Skeletal muscle cell (primary cell): ENCODE data around the gene PLEKHG3.
A peak's percentile ranks its signal among the peaks of the same experiment; 100 is the strongest.

Experiments
- DNase-seq: peaks from one replicate; pipeline ENCODE4 v3.0.0-alpha.2; 2010; ENCODE audit warnings: low read depth
- H3K4me3 ChIP-seq: 2 replicates; pipeline ENCODE4 v1.5.1; 2011; ENCODE audit warnings: low read depth, mild to moderate bottlenecking, control low read depth, low read length, moderate library complexity

The PLEKHG3 gene

DNA sequence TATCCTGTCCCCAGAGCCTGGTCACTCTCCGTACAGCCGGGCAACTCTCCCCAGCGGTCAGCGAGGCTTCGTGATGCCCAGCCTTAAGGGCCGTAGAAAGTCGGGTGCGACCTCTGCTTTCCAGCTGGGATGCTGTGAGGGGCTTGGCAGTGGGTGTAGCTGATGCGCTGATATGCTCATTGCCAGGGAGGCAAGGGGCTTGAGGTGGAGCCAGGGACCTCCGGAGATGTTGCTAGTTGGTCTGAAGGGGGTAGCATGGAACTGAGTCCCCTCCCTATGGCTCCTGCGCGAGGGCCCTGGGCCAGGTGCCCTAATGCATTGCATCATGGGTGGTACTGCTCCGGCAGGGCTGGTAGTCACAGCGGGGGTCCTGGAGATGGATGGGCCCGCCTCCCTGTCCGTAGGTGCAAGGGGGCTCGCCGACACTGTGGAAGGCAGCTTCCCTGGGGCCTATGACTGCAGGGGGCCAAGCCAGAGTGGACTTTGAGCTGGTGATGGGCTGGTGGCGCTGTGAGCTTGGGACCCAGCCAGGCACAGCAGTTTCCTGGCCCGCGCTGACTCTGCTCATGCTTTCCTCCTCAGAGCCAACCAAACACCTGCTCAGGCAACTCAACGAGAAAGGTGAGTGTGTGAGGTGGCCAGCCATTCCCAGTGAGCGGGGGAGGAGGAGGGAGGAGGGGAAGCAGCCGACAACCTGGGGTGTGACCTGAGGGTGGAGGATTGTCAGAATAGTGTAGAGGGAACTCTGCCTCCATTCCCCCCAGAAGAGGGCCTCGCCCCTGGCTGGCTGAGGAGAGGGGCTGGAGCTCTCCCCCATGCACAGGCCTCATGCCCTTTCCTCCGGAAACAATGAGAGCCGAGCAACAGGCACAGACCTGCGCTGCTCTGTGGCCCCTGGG, 32.3 kb downstream of the PLEKHG3 start:
- no peak for DNase-seq
- no peak overlapping the region for H3K4me3 ChIP-seq

DNA sequence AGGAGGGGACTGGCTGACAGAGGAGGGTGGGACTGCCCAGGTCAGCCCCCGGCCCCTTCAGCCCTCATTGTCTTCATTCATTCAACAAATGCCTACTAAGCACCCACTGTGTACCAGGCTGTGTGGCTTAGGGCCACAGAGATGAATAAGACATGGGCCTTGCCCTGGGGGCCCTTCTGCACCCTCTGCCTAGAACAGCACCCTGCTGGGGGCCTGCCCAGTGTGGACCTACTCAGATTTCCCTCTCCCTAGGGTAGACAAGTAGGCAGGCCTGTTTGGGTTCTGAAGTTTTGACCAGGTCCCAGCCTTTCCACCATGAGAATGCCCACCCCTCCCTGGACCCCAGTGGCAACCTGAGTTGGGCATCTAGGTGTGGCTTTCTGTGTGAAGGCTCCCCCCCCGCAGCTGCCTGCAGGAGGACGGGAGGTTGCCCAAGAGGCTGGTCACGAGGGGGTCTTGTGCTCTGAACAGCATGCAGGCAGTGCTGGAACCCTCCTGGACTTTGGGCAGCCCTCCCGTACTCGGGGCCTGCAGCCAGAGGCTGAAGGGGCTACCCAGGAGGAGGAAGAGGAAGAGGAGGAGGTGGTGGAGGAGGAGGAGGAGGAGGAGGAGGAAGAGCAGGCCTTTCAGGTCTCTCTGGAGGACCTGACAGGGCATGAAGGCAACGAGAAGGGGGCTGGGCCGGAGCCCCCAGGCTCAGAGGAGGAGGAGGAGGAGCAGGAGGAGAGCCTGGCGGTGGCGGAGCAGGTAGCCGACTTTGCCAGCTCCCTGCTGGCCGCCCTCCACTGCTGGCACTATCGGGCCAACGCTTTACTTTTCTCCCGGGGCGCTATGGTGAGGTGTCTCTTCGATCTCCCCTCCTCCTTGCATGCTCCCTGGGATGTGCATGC, 33.4 kb downstream of the PLEKHG3 start:
- no peak overlapping the region for H3K4me3 ChIP-seq
- DNase-seq, result no peak

DNA sequence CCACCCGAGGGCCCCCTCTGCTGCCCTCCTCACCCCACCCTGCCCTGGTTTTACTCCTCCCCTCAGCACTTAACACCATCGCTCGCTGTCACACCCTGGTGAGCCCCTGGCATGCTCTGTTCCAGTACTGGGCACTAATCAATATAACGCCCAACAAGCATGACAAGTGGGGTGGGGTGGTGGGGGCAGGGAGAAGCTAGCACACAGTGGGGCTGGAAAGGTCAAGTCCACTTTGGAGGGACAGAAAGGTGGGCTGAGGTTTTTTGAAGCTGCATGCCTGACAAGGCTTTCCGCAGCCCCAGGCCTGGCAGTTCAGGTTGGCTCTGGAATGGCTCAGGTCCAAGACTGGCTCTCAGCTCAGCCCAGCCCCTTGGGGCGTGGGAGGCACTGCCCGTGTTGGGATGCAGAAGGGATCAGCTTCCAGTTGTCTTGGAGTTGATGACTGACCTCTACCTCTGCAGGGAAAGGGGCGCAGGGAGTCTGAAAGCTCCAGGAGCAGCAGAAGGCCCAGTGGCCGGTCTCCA, 34.1 kb downstream of the PLEKHG3 start:
- no peak for DNase-seq
- no peak overlapping the region for H3K4me3 ChIP-seq

DNA sequence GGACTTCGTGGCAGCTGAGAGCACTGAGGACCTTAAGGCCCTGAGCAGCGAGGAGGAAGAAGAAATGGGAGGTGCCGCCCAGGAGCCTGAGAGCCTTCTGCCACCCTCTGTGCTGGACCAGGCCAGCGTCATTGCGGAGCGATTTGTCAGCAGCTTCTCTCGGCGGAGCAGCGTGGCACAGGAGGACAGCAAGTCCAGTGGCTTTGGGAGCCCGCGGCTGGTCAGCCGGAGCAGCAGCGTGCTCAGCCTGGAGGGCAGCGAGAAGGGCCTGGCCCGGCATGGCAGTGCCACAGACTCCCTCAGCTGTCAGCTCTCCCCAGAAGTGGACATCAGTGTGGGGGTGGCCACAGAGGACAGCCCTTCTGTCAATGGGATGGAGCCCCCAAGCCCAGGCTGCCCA, 37.0 kb downstream of the PLEKHG3 start:
- H3K4me3 ChIP-seq, result no peak overlapping the region
- DNase-seq, result no peak

DNA sequence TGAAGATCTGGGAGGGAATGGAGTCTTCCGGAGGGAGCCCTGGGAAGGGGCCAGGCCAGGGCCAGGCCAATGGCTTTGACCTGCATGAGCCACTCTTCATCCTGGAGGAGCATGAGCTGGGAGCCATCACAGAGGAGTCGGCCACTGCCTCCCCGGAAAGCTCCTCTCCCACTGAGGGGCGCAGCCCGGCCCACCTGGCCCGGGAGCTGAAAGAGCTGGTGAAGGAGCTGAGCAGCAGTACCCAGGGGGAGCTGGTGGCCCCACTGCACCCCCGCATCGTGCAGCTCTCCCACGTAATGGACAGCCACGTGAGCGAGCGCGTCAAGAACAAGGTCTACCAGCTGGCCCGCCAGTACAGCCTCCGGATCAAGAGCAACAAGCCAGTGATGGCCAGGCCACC, 37.7 kb downstream of the PLEKHG3 start:
- no peak for DNase-seq
- H3K4me3 ChIP-seq, result no peak overlapping the region

DNA sequence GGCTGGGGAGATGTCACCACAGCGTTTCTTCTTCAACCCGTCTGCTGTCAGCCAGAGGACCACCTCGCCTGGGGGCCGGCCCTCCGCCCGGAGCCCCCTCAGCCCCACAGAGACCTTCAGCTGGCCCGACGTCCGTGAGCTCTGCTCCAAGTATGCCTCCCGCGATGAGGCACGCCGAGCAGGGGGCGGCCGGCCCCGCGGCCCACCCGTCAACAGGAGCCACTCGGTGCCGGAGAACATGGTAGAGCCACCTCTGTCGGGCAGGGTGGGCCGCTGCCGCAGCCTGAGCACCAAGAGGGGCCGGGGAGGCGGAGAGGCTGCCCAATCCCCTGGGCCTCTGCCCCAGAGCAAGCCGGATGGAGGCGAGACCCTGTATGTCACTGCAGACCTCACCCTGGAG, 38.8 kb downstream of the PLEKHG3 start:
- no peak for DNase-seq
- H3K4me3 ChIP-seq, result no peak overlapping the region

DNA sequence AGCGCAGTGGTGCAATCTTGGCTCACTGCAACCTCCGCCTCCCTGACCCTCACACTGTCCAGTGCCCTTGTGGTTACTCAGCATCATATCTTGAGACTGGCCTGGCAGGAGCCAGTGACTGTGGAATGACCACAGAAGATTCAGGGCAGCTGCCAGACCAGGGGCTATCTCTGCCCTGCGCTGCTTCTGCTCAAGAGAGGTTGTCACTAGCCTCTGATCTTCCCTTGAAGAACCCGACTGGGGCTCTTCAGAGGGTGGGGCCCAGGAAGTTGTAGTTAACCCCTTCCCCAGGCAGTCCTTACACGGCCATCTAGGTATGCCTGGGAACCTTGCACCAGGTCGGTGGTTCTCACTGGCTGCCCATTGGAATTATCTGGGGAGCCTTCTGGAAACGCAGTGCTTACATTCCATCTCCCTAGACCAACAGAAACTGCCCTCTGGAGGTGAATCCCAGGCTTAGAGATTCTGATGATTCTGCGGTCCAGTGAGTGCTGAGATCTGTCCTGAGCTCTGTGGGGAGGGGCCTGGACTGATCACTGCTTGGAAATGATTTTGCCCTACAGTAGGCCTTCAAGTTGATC, 41.4 kb downstream of the PLEKHG3 start:
- no peak for DNase-seq
- no peak overlapping the region for H3K4me3 ChIP-seq

DNA sequence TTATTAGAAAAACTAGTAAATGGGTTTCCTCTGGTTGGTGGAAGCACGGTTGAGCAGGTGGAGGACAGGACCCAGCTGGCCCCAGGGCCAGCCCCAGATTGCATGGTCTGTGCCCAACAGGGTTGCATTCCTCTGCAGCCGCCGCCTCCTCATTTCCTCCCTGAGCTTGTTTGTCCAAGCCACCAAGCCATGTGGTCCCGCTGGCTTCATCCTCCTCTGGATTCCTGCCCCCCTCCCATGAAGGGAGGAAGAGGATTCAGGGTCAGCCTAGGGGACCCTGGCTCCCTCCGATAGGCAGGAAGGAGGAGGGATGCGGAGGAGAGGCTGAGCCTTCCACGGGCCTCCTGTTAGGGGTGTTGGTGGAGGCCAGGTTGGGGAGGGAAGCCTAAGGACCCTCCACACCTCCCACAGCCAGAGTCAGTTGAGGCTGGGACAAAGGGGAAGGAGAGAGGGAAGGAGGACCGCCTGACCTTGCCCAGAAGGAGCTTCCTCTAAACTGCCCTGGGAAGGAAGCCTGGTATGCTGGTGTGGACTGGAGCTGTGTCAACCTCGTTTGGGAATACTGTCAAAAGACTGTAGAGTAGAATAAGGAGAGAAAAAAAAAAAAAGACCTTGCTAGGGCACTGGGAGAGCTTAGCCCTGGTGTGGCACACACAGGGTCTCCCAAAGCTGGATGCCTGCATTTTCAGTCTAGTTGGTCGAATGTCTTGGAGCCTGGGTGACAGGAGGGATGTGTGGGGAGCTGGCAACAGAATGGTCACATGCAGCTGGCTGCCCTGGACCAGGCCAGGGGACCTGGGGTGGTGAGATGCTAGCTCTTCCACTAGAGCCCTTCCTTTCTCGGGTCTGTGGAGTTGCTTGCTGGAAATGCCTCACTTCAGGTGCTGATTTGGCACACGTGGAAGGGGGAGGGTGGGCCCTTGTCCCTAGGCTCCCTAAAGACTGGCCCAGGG, 42.4 kb downstream of the PLEKHG3 start:
- no peak for DNase-seq
- H3K4me3 ChIP-seq, result no peak overlapping the region

DNA sequence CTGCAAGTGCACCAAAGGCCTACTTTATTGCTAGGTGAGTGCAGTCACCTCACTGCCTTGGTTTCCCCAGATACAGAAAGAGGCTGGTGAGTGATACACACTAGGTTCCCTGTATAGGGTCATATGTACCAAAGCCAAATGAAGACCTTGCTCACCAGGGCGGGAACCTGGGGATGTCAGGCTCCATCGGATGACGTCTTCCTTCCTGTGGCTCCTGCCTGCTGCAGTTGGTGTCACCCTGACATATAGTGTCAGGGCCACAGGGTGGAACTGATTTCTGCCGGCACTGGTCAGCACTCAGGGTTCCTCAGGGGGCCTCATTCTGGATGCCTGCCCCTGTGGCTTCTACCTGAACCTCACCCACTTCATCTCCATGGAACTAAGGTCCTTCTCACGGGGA, 43.1 kb downstream of the PLEKHG3 start:
- H3K4me3 ChIP-seq, result no peak overlapping the region
- DNase-seq, result no peak

DNA sequence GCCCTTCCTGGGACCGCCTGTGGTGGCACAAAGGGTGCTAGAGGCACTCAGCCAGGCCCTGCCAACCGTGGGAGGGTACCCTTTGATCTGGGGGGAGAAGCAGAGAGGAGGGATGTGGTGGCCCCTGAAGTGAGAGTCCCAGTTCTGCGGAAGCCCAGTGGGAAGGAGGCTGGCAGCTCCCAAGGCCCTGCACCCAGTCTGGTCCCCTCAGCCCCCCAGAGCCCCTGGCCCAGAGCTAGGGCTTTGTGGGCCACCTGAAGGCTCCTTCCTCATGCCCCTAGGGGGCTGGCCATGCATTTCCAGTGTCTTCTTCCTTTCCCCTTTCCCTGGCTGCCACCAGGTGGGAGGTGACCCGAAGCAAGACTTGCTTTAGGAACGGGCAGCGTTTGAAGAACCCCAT, 44.3 kb downstream of the PLEKHG3 start:
- no peak for DNase-seq
- no peak overlapping the region for H3K4me3 ChIP-seq

DNA sequence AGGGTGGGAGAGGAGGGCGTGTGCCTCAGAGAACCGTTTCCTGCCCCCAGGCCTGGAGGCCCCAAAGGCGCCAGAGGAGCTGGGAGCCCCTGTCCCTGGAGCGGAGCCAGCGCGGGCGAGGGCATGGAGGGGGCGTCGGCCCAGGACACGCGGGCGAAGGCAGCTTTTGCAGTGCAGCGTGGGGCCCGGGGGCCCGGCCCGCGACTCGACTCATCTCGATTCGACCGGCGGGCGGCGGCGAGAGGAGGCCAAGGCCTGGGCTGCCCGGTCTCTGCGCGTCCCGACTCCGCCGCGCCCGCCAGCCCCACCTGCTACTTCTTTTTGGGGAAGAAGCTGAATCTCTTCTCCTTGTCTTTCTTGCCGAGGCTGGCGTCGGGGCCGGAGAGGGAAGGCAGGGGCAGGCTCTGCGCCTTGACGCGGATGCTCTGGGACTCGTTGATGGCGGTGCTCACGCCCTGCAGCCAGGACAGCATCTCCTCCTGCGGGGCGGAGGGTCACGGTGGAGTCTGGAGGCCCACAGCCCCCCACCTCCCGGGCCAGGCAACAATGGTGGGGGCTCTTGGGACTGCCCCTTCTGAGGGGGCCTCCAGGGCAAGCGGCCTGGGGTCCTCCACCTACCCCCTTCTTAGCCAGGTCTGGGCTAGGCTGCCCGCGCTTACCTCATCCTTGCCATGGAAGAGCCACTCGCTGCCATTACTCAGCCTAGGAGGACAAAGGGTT, 44.9 kb downstream of the PLEKHG3 start:
- no peak overlapping the region for H3K4me3 ChIP-seq
- no peak for DNase-seq

DNA sequence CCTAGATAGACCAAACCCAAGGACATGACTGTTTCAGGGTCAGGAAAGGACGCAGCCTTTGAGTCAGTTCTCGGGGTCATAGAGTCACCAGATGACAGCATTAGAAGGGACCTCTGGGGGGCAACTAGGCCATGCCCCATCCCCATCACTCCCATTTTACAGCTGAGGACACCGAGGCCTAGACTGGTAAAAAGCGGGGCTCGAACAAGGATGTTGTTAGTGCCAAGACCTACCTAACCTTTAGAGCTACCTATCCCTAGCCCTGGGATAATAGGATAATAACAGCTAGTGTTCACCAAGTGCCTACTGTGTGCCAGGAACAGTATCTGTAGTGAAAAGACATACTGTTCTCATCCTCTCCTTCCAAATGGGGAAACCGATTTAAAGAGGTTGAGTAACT, 48.7 kb downstream of the PLEKHG3 start:
- H3K4me3 ChIP-seq, result no peak overlapping the region
- no peak for DNase-seq

DNA sequence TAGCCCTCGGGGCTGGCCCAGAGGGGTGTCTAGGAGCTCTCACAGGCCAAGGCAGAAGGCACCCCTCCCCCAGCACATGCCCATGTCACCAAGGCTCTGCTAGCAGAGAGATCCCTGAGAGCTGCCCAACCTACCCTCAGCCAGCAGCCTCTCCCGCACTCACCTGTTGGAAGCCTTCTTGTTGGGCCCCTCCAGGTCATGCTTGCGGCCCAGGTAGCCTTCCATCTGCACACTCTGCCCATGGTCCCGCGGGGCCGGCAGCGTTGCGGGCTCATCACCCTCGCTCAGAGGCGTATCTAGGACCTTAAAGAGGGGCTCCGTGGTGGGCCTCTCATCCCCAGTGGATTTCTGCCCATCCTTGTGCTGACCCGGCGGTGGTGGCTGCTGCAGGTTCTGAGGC, 49.1 kb downstream of the PLEKHG3 start:
- DNase-seq, result no peak
- no peak overlapping the region for H3K4me3 ChIP-seq

DNA sequence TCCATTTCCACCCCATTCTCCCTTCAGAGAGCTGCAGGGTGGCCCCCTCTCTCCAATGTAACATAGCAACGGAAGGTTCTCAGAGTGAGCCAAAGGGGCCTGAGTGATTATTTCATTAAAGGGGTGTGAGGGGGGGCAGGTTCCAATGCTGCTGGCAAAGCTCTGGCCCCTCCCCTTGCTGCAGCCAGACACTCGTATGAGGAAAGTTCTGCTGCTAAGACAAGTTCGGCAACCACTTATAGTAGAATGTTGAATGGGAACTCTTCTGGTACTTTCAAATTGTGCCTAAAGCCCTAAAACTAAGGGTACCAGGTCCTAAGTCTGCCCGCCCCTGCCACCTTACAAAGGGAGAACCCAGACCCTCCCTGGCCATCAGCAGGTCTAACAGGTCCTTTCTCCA, 49.8 kb downstream of the PLEKHG3 start:
- DNase-seq, result no peak
- no peak overlapping the region for H3K4me3 ChIP-seq

DNA sequence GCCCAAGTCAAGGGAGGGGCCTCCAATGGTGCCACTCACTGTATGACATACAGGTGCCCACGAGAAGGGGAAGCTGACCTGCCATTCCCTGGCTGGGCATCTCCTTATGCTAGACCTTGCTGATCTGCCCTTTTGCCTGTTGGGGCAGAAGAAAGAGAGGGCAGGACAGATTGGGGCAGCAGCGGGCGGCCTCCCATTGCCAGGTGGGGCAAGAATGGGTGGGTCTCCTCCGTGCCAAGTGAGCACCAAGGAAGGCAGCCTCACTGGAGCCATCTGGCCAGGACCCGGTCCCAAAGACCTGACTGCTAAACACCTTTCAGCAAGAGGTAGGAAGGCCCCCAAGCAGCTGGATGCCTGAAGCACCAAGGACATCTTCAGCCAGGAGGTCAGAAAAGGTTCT, 50.5 kb downstream of the PLEKHG3 start:
- no peak overlapping the region for H3K4me3 ChIP-seq
- no peak for DNase-seq

DNA sequence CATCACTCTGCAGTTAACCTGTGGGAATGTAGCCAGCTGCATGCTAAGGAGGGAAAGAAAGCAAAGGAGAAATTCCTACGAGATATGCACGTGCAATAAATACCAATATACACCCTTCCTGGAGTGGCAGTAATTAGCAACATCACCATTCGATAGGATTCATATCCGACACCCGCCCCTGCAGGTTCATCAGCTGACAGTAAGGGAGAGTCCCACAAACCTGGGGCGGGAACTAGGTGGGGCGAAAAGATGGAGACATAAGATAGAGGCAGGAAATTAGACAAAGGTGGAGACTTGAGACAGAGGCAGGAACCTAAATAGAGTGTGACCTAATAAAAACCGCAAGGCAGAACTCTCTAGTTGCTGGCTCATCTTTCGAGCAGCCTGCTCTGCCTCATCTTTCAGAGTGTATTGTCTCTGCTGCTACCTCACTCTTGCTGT, 51.6 kb downstream of the PLEKHG3 start:
- peak; percentile 28 for DNase-seq
- H3K4me3 ChIP-seq, result no peak overlapping the region

DNA sequence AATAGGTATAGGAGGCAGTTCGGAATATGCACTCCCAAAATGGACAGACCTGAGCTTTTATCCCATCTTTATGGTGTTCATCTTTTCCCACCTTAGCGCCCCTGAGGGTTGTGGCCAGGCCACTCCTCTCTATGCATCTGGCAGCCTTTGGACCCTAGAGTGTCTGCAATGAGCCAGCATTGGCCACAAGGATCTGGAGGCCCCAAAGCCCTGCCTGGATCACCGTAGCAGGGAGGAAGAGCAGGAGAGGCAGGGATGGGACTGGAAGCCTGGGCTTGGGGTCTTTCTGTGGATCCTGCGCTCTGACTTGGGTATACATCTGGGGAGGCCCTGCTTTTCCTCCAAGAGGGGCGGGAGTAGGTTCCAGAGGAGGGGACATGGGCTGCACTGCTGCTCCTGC, 52.5 kb downstream of the PLEKHG3 start:
- no peak overlapping the region for H3K4me3 ChIP-seq
- DNase-seq, result no peak

DNA sequence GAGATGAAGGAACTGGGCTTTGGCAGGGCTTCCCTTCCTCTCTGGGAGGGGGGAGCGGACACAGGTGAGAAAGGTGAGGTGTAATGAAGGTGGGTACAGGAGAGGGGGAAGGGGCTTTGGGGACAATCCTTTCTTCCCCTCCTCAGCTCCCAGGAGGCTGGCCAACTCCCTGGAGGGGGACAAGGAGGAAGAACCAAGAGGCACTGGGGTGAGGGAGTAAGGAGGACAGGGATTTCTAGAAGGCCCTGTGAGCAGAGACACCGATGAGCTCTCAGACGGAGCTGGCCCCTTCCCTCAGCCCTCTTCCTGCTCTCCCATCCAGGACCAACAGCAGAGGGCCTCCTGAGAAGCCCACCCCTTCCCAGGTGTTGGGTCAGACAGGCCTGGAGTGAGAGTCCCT, 53.4 kb downstream of the PLEKHG3 start:
- no peak overlapping the region for H3K4me3 ChIP-seq
- no peak for DNase-seq
